RKO (cell line): ENCODE data around the gene CLTB.
"Not testable (repeated sequence)": the region's sequence is repeated elsewhere in the genome, so short reads cannot be mapped to it uniquely, and the experiment has no call there.

Experiments
- DNase-seq: peaks from one replicate; pipeline ENCODE4 v3.0.0-alpha.2; 2016; ENCODE audit warnings: low spot score

The CLTB gene, protein sequence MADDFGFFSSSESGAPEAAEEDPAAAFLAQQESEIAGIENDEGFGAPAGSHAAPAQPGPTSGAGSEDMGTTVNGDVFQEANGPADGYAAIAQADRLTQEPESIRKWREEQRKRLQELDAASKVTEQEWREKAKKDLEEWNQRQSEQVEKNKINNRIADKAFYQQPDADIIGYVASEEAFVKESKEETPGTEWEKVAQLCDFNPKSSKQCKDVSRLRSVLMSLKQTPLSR

DNA sequence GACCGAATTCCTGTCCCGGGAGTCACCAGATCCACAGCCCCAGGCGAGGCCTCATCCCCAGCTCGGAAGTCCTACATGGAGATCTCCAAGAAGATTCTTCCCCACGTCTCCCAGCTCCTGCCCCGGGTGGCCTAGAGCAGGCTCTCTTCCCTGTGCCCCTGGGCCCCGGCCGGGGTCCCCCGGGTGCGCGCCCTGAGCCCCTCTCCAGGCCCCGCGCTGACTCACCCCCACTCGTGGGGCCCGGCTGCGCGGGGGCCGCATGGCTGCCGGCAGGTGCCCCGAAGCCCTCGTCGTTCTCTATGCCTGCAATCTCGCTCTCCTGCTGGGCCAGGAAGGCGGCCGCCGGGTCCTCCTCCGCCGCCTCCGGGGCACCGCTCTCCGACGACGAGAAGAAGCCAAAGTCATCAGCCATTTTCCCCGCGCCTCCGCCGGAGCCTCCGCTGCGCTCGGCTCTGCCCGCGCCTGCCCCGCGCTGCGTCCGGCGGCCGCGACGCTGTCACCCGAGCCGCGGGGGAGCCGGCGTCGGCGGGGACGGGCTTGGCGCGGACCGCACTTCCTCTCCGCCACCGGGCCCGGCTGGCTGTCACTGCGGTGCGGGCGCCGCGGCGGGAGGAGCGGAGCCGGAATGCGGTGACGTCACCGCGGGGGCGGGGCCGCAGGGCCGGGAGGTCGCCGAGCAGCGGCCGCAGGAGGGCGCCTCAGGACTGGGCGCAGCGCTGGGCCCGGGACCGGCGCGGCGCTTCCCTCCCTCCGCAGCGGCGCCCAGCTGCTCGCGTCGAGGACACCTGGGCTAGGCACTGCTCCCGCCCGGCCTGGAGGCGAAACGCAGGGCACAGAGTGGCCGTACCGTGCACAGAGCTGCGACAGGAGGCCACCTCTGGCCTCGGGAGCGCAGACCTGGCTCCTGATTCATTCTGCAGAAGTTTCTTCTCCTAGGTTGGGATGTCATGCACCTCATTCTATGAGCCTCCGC lies at the start of gene CLTB:
Gene CLTB, minus strand, starts transcription at position 588 of the 973 bp plus-strand sequence. Its CDS starts 176 bp downstream, at position 412.
- DNase-seq = peak; percentile 89

DNA sequence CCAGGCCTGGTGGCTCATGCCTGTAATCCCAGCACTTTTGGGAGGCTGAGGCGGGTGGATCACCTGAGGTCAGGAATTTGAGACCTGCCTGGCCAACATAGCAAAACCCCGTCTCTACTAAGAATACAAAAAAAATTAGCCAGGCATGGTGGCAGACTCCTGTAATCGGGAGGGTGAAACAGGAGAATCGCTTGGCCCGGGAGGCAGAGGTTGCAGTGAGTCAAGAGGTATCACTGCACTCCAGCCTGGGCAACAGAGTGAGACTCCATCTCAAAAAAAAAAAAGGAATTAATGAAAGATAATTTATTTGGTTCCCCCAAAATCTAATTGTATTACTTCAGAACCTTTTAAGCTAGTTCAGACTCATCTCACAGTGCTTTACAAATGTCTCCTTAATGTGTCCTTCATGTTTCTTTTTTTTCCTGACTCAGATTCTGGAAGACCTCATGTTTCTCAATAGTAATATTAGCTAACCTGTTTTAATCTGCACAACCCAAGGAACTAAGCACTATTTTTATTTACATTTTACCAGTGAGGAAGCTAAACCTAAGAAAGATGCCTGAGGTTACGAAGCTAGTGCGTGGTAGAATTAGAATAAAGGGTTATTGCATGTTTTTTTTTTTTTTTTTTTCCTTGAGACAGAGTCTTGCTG lies 46.9 kb upstream of the CLTB start:
- no peak for DNase-seq

DNA sequence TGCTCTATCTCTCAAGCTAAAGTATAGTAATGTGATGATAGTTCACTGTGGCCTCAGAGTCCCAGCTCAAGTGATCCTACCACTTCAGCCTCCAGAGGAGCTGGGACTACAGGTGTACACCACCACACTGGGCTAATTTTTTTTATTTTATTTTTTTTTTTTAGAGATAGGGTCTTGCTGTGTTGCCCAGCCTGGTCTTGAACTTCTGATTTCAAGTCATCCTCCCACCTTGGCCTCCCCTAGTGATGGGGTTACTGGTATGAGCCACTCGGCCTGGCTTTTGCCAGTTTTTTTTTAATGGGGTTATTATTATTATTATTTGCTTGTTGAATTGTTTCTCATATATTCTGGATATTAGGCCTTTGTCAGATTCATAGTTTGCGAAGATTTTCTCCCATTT lies 45.0 kb upstream of the CLTB start:
- no peak for DNase-seq

DNA sequence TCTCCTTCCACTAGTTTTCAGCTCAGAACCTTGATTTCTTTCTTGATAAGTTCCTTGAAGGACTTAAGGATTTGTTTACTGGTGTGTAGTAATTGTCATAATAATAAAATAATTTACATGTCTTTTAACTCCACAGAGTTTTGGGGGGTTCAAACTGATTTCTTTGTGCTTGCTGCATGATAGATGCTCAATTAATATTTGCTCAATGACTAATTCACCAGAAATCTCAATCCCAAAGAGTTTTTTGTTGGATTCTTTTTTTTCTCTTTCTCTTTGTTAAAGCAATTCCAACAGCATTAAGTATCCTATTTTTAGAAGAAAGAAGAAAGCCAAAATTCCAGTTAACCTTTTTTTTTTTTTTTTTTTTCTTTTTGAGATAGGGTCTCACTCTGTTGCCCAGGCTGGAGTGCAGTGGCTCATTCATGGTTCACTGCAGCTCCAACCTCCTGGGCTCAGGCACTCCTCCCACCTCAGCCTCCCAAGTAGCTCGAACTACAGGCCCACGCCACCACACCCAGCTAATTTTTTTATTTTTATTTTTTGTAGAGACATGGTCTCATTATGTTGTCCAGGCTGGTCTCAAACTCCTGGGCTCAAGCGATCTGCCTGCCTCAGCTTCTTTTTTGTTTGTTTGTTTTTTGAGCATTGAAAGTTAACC lies 42.7 kb upstream of the CLTB start:
- no peak for DNase-seq

DNA sequence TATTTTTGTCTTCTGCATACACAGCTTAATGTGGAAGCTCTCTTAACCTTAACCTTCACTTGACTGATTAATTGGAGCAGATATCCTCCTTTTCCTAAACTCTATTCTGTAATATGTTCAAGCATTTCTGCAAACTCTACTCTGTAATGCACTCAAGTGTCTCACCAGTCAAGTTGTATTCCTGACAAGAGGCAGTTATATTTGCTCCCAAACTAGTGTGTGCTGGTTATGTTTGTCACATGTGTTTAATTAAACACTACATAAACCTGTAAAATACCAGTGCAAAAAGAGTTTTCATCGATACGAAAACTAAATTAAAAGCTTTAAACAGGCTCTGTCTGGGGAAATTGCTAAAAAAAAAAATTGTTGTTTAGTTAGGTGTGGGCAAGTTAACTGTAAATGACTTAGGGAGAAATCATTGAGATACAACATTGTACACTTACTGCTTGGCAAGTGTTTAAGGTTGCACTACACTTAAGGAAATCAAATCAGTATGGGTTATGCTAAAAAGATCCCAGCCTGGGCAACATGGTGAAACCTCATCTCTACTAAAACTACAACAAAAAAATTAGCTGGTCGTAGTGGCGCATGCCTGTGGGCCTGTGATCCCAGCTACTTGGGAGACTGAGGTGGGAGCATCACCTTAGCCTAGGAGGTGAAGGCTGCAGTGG lies 38.5 kb upstream of the CLTB start:
- no peak for DNase-seq

DNA sequence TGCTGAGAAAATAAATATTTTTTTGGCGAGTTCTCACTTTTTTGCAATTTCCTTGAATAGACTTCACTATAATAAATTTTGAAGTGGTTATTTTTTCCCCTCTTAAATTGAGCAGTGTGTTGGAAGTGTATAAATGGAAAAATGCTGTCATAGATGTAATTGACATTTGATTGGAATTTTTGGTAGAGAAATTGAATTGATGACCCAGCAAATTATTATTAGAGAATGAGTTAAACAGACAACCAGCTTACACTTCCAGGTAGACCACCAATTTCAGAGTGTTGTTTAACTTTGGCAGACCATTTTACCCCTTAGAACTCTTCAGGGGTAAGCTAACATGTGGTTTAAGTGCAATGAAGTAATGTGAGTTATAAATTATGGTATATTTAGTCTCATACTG lies 33.7 kb upstream of the CLTB start:
- no peak for DNase-seq

DNA sequence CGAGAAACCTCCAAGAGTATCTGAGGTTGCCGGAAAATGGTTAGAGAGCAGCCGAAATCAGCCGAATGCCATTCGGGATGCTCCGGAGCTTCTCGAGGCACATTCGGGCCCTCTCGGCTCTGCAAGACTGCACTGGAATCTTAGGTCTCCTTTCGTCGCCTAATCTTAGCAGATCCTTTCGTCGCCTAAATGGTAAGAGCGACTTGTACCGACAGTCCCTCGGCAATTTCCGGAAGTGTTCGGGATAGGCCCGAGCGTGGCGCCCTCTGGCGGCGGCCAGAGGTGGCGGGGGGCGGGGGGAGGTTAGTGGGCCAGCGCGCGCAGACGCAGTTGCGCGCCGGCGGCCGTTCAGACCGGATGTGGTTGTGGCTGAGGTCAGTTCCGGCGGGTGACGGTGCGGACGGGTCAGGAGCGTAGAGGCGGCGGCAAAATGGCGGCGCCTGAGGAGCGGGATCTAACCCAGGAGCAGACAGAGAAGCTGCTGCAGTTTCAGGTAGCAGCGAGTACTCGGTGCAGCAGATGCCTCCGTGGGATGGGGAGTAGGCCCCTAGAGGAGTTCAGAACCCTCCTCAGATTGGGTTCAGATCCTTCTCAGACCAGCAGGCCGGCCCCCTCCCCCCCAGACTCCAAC lies 31.8 kb upstream of the CLTB start, which contains the start of gene FAF2:
Gene FAF2, plus strand, starts transcription at position 408 of the 631 bp plus-strand sequence. Its CDS starts 23 bp downstream, at position 431.
- DNase-seq = peak; percentile 99

DNA sequence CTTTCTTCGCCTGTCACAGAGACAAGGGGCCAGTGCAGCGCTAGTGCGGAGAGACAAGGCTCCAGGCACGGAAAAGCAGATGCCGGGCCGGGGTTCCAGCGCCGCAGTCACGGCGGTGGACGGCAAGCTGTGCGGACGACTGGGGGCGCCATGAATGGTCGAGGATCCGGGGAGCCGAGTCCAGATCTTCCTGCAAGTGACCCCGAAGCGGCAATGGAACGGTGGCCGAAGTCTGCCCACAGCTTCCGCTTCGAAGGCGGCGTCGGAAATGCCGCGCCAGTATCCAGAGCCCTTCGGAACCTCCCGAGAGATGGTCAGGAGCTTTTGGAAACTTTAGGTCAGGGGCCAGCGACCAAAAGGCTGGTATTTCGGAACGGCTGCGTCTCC lies 31.2 kb upstream of the CLTB start:
- no peak for DNase-seq

DNA sequence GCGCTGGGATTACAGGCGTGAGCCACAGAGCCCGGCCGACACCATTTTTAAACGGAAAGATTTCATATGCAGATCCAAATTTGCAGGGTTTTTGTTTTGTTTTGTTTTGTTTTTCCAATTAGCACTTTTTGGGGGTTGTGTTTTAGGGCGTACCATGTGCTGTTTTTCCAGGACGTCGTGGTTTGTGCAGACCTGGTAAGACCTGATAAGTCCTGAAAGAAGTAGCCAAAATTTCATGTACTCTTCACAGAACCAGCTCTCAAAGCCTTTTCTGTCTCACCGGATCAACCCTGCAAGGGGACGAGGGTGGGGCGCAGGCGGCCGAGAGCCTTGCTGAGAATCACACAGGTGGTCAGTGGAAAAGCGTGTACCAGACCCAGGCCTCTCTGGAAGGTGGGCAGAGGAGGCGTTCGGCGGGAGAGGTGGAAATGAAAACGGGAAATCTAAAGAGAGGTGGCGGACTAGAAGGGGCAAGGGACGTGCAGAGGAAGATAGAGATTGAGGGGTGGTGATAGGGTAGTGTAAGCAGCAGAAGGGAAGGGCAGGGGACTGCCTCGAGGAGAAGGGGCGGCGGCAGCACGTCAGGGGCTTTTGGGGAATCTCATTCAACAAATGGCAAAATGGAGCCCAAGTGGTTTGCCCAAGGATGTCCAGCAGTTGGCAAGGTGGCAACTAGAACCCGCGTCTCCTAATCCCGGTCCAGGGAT lies 30.7 kb upstream of the CLTB start:
- DNase-seq = no peak

DNA sequence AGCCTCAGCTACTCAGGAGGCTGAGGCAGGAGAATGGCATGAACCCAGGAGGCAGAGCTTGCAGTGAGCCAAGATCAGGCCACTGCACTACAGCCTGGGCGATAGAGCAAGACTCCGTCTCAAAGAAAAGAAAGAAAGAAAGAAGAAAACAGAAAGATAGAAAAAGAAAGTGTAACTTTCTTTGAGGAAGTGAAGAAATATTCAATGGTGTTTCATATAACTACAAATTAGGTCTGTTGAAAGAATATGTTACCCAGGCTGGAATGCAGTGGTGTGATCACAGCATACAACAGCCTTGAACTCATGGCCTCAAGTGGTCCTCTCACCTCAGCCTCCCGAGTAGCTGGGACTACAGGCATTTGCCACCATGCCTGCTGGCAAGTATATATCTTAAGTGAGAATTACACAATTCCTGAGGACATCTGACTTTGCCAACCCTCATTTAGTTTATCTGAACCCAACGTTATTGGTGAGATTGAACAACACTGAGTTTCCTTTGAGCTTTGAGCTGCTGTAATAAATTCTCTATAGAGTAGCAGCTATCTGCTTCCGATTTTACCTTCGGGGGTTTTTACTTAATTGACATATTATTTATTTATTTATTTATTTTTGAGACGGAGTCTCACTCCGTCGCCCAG lies 29.8 kb upstream of the CLTB start:
- DNase-seq = no peak

DNA sequence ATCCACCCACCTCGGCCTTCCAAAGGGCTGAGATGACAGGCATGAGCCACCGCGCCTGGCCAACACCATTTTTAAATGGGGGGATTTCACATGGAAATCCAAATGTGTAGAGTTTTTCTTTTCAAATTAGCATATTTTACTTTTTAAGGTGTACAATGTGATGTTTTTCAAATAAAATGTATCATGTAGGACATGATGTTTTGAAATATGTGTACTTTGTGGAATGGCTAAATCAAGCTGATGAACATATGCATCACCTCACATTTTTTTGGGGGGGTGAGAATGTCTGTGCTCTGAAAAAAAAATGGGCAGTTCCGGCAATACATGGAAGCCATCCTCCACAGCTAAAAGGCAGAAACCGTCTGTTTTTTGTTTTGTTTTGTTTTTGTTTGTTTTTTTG lies 28.4 kb upstream of the CLTB start:
- DNase-seq = no peak

DNA sequence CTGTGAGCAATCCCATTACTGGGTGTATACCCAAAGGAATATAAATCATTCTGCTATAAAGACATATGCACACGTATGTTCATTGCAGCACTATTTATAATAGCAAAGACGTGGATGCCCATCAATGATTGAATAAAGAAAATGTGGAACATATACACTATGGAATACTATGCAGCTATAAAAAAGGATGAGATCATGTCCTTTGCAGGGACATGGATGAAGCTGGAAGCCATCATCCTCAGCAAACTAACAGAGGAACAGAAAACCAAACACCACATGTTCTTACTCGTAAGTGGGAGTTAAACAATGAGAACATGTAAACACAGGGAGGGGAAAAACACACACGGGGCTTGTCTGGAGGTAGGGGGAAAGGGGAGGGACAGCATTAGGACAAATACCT lies 26.6 kb upstream of the CLTB start:
- DNase-seq = not testable (repeated sequence)

DNA sequence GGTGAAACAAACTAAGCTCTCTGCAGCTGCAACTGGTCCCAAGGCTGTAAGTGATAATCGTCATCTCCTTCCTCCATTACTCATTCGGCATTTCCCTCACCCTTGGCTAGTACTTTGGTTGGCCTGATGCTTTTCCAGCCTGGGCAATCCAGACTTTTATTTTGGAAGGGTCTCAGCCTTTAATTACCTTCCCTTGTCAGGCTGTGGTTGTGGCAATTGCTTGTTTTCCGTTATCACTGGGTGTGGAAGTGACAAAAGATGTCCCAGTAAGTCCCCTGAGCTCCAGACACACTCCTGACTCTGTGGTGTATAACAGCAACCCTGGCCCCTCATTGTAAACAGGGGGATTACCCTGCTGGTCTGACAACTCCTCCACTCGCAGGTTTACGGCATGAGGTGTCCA lies 25.6 kb upstream of the CLTB start:
- peak; percentile 41 for DNase-seq

DNA sequence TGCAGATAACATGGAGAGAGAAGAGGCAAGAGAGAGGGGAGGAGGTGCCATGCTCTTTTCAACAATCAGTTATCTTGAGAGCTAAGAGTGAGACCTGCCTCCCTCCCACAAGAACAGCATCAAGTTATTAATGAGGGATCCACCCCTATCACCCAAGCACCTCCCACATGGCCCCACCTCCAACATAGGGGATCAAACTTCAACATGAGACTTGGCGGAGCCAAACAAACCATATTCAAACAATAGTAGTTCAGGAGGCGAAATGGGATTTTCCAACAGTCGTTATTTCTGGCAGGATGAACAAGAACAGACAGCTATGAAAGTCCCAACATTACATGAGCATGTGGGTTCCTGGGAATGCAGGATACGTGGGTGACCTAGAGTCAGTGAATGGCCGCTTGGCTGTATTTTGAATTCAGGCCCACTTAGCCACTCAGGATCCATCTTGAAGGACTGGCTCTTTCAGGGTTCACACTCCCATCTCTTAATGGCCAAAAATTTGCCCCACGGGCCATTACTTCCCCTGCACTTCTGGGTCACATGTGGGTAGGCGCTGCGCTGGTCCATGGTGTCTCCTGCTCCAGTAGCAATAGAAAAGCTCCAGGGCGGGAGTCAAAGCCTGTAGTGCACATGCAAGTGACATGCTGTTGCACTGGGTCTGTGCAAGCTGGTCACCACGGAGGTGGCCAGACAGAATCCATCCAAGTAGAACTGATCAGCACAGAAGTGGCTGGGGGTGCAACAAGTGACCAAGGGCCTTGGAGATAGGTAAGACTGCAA lies 24.8 kb upstream of the CLTB start:
- DNase-seq = no peak

DNA sequence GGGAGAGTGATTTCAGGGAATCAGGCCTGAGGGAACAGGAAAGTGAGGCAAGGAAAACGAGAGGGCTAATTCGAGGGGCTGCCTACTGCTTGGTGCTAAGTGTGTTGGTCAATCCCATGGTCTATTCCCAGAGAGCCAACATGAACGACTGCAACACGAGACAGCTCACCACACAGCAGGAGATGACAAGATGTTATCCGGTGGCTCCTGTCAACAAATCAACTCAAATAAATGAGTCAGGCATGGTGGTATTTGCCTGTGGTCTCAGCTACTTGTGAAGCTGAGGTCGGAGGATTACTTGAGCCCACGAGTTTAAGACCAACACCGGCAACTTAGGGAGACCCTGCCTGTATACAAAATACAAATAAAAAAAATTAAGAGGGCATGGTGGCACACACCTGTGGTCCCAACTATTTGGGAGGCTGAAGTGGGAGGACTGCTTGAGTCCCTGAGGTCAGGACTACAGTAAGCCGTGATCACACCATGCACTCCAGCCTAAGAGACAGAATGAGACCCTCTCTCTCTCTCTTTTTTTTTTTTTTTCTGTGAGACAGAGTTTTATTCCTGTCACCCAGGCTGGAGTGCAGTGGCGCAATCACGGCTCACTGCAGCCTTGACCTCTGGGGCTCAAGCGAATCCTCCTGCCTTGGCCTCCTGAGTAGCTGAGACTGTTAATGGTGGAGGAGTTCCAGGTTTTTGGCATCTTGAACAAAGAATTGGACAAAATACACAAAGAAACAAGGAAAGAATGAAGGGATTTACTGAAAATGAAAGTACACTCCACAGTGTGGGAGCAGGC lies 22.8 kb upstream of the CLTB start:
- DNase-seq = peak; percentile 52

DNA sequence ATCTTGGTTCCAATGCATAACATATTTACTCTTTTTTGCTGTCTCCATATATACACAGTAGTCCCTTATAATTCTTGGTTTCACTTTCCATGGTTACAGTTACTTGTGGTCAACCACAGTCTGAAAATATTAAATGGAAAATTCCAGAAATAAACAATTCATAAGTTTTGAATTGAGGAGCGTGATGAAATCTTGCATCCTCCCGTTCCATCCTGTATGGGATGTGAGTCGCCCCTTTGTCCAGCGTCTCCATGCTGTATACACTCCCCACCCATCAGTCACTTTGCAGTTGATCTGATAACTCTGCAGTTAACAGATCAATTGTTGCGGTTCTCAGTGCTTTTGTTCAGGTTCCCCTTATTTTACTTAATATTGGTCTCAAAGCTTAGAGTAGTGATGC lies 20.3 kb upstream of the CLTB start:
- no peak for DNase-seq

DNA sequence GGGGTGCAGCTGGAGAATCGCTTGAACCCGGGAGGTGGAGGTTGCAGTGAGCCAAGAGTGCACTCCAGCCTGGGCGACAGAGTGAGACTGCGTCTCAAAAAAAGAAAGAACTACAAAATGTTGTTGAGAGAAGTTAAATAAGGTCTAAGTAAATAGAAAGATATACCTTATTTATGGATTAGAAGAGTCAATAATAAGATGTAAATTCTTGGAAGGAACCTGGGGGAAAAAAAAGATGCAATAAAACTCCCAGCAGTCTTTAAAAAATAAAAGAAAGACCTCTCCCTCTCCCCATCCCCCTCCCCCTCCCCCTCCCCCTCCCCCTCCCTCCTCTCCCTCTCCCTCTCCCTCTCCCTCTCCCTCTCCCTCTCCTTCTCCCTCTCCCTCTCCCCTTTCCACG lies 16.4 kb upstream of the CLTB start:
- no peak for DNase-seq

DNA sequence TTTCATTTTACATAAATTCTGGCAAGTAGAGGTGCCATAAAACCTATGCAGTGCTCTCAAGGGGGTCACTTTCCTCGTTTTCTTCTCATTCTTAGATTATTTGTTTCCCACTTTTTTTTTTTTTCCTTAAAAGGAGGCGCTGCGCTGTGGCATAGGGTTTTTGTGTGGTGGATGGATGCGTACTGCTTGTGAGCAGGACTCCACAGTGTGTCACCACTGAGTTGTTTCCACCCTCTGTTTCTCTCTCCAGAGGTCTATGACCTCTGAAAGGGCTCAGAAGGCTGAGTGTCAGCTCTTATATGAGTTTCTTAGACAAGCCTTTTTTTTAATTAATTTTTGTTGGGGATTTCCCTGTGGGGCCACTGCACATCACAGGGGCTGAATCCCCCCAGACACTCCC lies 13.6 kb upstream of the CLTB start:
- DNase-seq = peak; percentile 57
